Measurements from ENCODE around the gene ADAT3. TPM values are rescaled to one million over a fixed set of nuclear protein-coding genes. Genes with fewer than 3 reads are reported as not detected.

ADAT3 gene
- total RNA-seq, 1 donor from 2014 or later, result 6.8 TPM

- peak overlapping the region; percentile 88 for H3K27ac Mint-ChIP-seq (ENCODE audit: unreplicated experiment)
- DNase-seq (ENCODE audit: extremely low spot score, unreplicated experiment), result no peak
- TF ChIP-seq, protein P1, sequence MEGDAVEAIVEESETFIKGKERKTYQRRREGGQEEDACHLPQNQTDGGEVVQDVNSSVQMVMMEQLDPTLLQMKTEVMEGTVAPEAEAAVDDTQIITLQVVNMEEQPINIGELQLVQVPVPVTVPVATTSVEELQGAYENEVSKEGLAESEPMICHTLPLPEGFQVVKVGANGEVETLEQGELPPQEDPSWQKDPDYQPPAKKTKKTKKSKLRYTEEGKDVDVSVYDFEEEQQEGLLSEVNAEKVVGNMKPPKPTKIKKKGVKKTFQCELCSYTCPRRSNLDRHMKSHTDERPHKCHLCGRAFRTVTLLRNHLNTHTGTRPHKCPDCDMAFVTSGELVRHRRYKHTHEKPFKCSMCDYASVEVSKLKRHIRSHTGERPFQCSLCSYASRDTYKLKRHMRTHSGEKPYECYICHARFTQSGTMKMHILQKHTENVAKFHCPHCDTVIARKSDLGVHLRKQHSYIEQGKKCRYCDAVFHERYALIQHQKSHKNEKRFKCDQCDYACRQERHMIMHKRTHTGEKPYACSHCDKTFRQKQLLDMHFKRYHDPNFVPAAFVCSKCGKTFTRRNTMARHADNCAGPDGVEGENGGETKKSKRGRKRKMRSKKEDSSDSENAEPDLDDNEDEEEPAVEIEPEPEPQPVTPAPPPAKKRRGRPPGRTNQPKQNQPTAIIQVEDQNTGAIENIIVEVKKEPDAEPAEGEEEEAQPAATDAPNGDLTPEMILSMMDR (IDR thresholded peaks at IDR 0.05), result no peak
Measured at GRCh38 chr19:1905863-1906375, 720 bp downstream of the ADAT3 start.

GRCh38 chr19:1906985-1907562, 1.9 kb downstream of the ADAT3 start:
- Mint-ChIP-seq H3K27me3 (ENCODE audit: unreplicated experiment) (no peaks in the 10 kb centered on the region), H3K4me3 (ENCODE audit: unreplicated experiment) (peak overlapping the region; percentile 35), H3K36me3 (ENCODE audit: unreplicated experiment) (no peaks in the 10 kb centered on the region), H3K9me3 (ENCODE audit: unreplicated experiment) (no peaks in the 10 kb centered on the region), H3K4me1 (ENCODE audit: unreplicated experiment) (peaks cover 45% of the 10 kb centered on the region), H3K27ac (ENCODE audit: unreplicated experiment) (peak overlapping the region; percentile 41)
- TF ChIP-seq, protein P1 (IDR thresholded peaks at IDR 0.05), result no peak
- DNase-seq (ENCODE audit: extremely low spot score, unreplicated experiment), result no peak

More at GRCh38 chr19:1905863-1906375, 720 bp downstream of the ADAT3 start:
- Mint-ChIP-seq H3K4me3 (ENCODE audit: unreplicated experiment) (peak overlapping the region; percentile 87), H3K4me1 (ENCODE audit: unreplicated experiment) (peaks cover 45% of the 10 kb centered on the region), H3K36me3 (ENCODE audit: unreplicated experiment) (no peaks in the 10 kb centered on the region), H3K9me3 (ENCODE audit: unreplicated experiment) (no peaks in the 10 kb centered on the region), H3K27me3 (ENCODE audit: unreplicated experiment) (no peaks in the 10 kb centered on the region)

DNA sequence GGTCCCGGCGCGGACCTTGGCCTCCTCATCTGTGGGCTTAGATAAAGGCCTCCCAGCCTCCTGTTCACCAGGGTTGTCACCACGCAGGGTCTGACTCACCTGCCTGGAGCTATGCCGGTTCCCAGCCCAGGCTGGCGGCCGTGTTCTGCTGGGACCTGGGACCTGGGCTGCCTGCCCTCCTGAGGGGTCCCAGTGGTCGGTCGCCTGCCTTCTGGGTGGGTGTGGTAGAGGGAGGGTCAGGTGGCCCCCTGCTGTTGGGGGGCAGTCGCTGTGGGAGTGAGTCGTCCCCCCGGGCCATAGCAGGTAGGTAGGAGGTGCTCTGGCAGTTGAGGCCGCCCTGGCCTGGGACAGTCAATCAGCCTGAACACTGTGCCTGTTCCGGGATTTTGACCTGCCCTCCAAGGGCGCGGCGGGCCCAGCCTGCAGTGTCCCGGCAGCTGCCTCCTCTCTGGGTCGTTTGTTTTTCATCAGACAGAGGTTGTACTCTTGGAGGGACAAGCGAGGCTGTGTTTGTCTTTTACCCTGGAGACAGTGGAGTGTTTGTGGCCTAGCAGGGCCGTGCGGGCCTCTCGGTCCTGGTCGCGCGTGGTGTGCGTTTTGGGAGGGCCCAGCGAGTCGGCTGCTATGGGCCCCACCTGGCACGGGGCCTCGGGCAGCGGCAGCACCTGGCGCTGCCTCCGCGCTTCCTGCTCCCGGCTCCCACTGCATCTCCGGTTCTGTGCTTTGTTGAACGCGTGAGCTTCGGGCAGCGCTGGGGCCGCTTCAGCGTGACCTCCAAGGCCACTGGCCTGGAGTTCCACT, 2.6 kb downstream of the ADAT3 start:
- Mint-ChIP-seq H3K4me1 (ENCODE audit: unreplicated experiment) (peaks cover 45% of the 10 kb centered on the region), H3K27ac (ENCODE audit: unreplicated experiment) (peak overlapping the region; percentile 3), H3K9me3 (ENCODE audit: unreplicated experiment) (no peaks in the 10 kb centered on the region), H3K27me3 (ENCODE audit: unreplicated experiment) (no peaks in the 10 kb centered on the region), H3K4me3 (ENCODE audit: unreplicated experiment) (no peak overlapping the region), H3K36me3 (ENCODE audit: unreplicated experiment) (no peaks in the 10 kb centered on the region)
- DNase-seq (ENCODE audit: extremely low spot score, unreplicated experiment), result no peak
- TF ChIP-seq, protein P1 (IDR thresholded peaks at IDR 0.05), result no peak

- Mint-ChIP-seq H3K9me3 (ENCODE audit: unreplicated experiment) (no peaks in the 10 kb centered on the region), H3K4me1 (ENCODE audit: unreplicated experiment) (peaks cover 41% of the 10 kb centered on the region), H3K4me3 (ENCODE audit: unreplicated experiment) (no peak overlapping the region), H3K27ac (ENCODE audit: unreplicated experiment) (no peak overlapping the region), H3K27me3 (ENCODE audit: unreplicated experiment) (no peaks in the 10 kb centered on the region), H3K36me3 (ENCODE audit: unreplicated experiment) (peaks cover 3% of the 10 kb centered on the region)
- DNase-seq (ENCODE audit: extremely low spot score, unreplicated experiment), result no peak
- TF ChIP-seq, protein P1 (IDR thresholded peaks at IDR 0.05), result no peak
Measured at GRCh38 chr19:1908364-1908678, 3.1 kb downstream of the ADAT3 start.

DNA sequence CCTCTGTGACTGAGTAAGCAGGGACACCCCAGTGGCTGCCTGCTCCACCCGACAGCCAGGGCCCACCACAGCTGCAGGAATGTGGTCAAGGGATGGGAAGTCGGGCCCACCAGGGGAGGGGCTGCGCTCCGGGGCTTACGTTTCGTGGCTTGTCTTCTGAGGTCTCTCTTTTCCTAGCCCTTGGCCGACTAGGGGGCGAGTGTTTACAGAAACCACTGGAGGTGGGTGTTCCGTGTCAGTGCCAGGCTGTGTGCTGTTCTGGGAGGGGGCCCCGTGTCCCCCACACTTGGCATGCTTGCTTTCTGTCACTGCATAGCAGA, 4.5 kb downstream of the ADAT3 start:
- no peaks in the 10 kb centered on the region for H3K9me3 Mint-ChIP-seq (ENCODE audit: unreplicated experiment)
- H3K36me3 Mint-ChIP-seq (ENCODE audit: unreplicated experiment), result peaks cover 4% of the 10 kb centered on the region
- peaks cover 33% of the 10 kb centered on the region for H3K4me1 Mint-ChIP-seq (ENCODE audit: unreplicated experiment)
- no peaks in the 10 kb centered on the region for H3K27me3 Mint-ChIP-seq (ENCODE audit: unreplicated experiment)
- no peak for DNase-seq (ENCODE audit: extremely low spot score, unreplicated experiment)
- TF ChIP-seq, protein P1 (IDR thresholded peaks at IDR 0.05), result no peak
- no peak overlapping the region for H3K27ac Mint-ChIP-seq (ENCODE audit: unreplicated experiment)
- H3K4me3 Mint-ChIP-seq (ENCODE audit: unreplicated experiment), result no peak overlapping the region
